Activated T-cell treated with anti-CD3 and anti-CD28 coated beads, Interleukin-2, amount 50 U/mL, for 72 hours (primary cell): ENCODE measurements around the gene SHISA7. TPM values are rescaled to one million over a fixed set of nuclear protein-coding genes. Genes with fewer than 3 reads are reported as not detected.
"Not testable (repeated sequence)": the region's sequence is repeated elsewhere in the genome, so short reads cannot be mapped to it uniquely, and the experiment has no call there.

ENCODE experiments used
- ATAC-seq, 2 donors: fragments of 150-1000 bp; cut with Tn5 transposase; replicated peaks in 1 of 2; 2 replicates each; pipeline ENCODE4 v1.10.0; 2021; ENCODE audit warnings: moderate library complexity in 2 of 2, mild to moderate bottlenecking in 1 of 2
- DNase-seq, 2 donors: peaks; one replicate each; pipeline ENCODE4 v3.0.0; 2021 to 2022; ENCODE audit warnings: mixed read lengths in 1 of 2
- H3K27ac Mint-ChIP-seq: one replicate; pipeline ENCODE4 v1.8.0; 2022; ENCODE audit warnings: mild to moderate bottlenecking, moderate library complexity, mixed read lengths
- H3K27me3 Mint-ChIP-seq: one replicate; pipeline ENCODE4 v1.8.0; 2022; ENCODE audit warnings: low read depth, mixed read lengths
- H3K36me3 Mint-ChIP-seq, 2 donors: one replicate each; pipeline ENCODE4 v1.8.0; 2022; ENCODE audit warnings: mixed read lengths in 2 of 2, mild to moderate bottlenecking in 1 of 2; ENCODE audit not compliant: insufficient read depth in 2 of 2
- H3K4me1 Mint-ChIP-seq: one replicate; pipeline ENCODE4 v1.8.0; 2022; ENCODE audit warnings: low read depth, mixed read lengths
- H3K4me3 Mint-ChIP-seq, 2 donors: one replicate each; pipeline ENCODE4 v1.8.0; 2022; ENCODE audit warnings: mild to moderate bottlenecking in 2 of 2, mixed read lengths in 2 of 2, moderate library complexity in 2 of 2
- H3K9me3 Mint-ChIP-seq, 2 donors: one replicate each; pipeline ENCODE4 v1.8.0; 2022; ENCODE audit warnings: mixed read lengths in 2 of 2
- total RNA-seq, 2 donors: library from RNA; stranded (reverse); gene quantifications; one replicate each; pipeline ENCODE4 v1.2.3, GENCODE V29; 2022

The SHISA7 gene
- total RNA-seq, 2 donors from 2014 or later = 0.17 TPM; not detected in 1

DNA sequence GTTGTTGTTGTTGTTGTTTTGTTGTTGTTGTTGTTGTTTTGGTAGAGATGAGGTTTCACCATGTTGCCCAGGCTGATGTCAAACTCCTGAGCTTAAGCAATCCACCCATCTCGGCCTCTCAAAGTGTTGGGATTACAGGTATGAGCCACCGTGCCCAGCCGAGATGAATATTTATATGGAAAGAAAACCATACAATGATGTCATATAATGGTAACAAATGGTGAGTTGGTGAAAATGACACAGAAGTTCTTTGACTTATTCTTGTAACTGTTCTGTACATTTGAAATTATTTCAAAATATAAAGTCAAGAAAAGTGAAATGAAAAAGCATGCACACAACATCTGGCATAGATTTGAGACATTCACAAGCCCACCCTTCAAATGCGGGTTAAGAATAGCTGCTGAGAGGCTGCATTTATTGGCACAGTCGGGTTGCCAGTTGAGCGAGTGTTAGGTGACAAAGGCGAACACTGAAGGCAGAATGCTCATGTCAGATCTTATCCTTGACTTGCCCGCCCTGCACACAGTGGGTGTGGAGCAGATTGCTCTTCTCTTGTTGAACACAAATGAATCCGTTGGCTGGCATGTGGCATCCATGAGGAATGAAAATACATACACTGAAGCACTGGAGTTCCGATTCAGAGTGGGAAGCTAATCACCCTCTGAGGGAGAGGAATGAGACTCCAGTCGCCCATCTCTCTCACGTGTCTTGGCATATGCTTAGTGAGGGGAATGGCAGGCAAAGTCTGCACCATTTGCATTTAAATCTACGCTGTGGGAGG lies 19.7 kb downstream of the SHISA7 start:
- H3K27me3 Mint-ChIP-seq = no peaks in the 10 kb centered on the region
- H3K36me3 Mint-ChIP-seq = no peaks in the 10 kb centered on the region
- no peak overlapping the region for H3K4me3 Mint-ChIP-seq
- ATAC-seq (no peak), DNase-seq (no peak)
- no peaks in the 10 kb centered on the region for H3K9me3 Mint-ChIP-seq
- H3K27ac Mint-ChIP-seq = no peak overlapping the region
- H3K4me1 Mint-ChIP-seq = peaks cover 8% of the 10 kb centered on the region

DNA sequence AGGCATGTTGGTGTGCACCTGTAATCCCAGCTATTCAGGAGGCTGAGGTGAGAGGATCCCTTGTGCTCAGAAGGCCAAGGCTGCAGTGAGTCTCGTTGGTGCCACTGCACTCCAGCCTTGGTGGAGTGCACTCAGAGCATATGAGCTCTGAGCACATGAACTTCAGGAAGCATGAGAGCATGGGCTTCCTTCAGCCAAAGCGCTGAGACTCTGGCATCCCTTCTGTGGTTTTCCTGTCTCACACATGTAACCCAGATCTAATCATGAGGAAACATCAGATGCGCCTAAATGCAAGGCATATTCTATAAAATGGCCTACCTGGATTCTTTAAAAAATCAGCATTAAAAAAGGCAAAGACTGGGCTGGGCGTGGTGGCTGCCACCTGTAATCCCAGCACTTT lies 21.8 kb downstream of the SHISA7 start:
- ATAC-seq, DNase-seq, H3K27ac Mint-ChIP-seq, H3K9me3 Mint-ChIP-seq, H3K36me3 Mint-ChIP-seq, H3K27me3 Mint-ChIP-seq, H3K4me3 Mint-ChIP-seq, H3K4me1 Mint-ChIP-seq: not testable (repeated sequence)

DNA sequence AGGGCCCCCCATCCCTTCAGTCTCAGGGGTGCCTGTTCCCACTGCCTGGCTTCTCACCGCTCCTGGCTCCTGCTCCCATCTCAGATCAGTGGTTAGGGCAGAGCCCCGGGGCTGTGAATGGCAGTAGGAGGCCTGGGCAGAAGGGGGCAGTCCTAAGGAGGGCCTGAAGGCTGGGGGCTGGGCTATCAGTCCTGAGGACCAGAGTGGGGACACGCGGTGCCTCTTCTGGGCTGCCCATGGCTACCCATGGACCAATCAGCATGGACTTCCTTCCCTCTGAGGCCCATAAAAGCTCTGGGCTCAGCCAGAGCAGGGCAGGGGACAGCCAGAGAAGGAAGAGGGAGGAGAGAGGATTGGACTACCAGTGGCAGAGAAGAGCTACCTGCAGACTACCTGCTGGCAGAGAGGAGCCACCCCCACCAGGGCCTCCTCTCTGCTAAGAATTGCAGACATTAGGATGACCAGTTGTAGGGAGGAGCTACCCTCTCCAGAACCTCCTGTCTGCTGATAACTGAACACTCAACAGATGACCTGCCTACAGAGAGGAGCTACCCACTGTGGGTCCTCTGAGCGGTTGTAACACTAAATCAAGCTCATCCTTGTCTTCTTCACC lies 23.4 kb downstream of the SHISA7 start:
- Mint-ChIP-seq H3K4me1 (peaks cover 8% of the 10 kb centered on the region), H3K27ac (no peak overlapping the region), H3K36me3 (no peaks in the 10 kb centered on the region), H3K27me3 (no peaks in the 10 kb centered on the region), H3K9me3 (no peaks in the 10 kb centered on the region), H3K4me3 (no peak overlapping the region)
- DNase-seq (no peak), ATAC-seq (no peak)

DNA sequence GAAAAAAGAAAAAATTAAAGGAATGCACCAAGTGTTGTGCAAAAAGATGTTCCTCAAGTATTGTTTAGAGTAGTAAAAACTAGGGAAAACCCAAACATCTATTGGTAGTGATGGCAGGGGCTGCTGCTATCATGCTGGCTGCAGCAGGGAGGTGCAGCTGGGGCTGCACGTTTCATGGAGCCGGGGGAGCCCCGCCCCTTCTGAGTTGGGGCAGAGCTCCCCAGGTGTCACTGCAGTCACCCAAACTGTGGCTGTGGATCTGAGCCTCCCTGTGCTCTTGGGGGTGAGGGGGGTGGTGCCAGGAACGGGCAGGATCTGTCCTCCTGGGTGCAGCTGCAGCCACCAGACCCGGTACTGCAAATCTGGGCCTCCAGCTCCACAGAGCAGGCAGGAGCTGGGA lies 24.0 kb downstream of the SHISA7 start:
- DNase-seq (no peak), ATAC-seq (no peak)
- no peaks in the 10 kb centered on the region for H3K9me3 Mint-ChIP-seq
- peaks cover 8% of the 10 kb centered on the region for H3K4me1 Mint-ChIP-seq
- H3K4me3 Mint-ChIP-seq = no peak overlapping the region
- H3K27ac Mint-ChIP-seq = no peak overlapping the region
- H3K27me3 Mint-ChIP-seq = no peaks in the 10 kb centered on the region
- no peaks in the 10 kb centered on the region for H3K36me3 Mint-ChIP-seq

DNA sequence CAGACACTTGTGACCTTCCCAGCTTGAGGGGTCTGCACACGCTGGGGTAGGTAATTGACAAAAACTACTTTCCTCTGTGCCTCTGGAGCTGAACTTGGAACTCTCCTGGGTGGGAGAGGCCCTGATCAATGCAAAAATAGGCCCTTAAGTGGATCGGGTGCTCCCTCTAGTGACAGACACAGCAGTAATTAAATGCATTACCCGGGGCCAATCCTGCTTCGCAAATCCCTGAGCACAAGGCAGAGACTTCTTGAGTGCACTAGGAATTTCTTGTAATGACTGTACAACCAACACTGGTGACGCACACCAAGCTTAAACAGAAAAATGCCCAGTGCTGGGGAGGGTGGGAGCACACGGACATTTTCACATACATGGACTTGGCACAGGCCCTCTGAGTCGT lies 24.9 kb downstream of the SHISA7 start:
- Mint-ChIP-seq H3K4me3 (no peak overlapping the region), H3K27ac (no peak overlapping the region), H3K36me3 (no peaks in the 10 kb centered on the region), H3K9me3 (no peaks in the 10 kb centered on the region), H3K4me1 (peaks cover 8% of the 10 kb centered on the region), H3K27me3 (no peaks in the 10 kb centered on the region)
- peak; percentile 54 to 60 for DNase-seq
- ATAC-seq = peak; percentile 67 to 82

DNA sequence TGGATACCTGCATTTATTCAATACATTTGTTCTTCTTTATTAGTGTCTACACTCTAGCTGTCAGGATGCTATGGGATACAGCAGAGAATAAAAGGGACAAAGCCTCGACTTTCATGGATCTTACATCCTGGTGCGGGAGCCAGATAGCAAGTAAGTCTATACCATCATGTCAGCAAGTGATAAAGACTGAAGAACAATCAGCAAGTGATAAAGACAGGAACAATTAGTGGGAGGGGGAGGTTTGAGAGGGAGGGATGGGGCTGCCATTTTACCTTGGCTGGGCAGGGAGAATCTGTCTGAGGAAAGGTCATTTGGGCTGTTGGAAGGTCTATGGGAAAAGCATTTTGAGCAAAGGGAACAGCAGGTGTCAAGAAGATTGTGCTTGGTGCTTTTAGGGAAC lies 32.9 kb downstream of the SHISA7 start:
- Mint-ChIP-seq H3K9me3 (peaks cover 0 to 2% of the 10 kb centered on the region in 2 donors), H3K27me3 (peaks cover 6% of the 10 kb centered on the region), H3K36me3 (peaks cover 15 to 21% of the 10 kb centered on the region in 2 donors), H3K4me1 (peaks cover 25% of the 10 kb centered on the region), H3K27ac (no peak overlapping the region), H3K4me3 (no peak overlapping the region)
- ATAC-seq (no peak), DNase-seq (no peak)

DNA sequence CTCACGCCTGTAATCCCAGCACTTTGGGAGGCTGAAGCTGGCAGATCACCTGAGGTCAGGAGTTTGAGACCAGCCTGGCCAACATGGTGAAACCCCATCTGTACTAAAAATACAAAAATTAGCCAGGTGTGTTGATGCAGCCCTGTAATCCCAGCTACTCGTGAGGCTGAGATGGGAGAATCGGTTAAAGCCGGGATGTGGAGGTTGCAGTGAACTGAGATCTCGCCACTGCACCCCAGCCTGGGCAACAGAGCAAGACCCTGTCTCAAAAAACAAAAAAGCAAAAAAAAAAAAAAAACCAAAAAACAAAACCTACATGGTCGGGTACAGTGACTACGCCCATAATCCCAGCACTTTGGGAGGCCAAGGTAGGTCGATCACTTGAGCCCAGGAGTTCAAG lies 33.9 kb downstream of the SHISA7 start:
- Mint-ChIP-seq H3K36me3 (peaks cover 15 to 21% of the 10 kb centered on the region in 2 donors), H3K4me1 (peaks cover 25% of the 10 kb centered on the region), H3K4me3 (peak overlapping the region in 1 of 2 donors; percentile 88)
- not testable (repeated sequence) for H3K27me3 Mint-ChIP-seq, H3K27ac Mint-ChIP-seq, DNase-seq, H3K9me3 Mint-ChIP-seq, ATAC-seq

DNA sequence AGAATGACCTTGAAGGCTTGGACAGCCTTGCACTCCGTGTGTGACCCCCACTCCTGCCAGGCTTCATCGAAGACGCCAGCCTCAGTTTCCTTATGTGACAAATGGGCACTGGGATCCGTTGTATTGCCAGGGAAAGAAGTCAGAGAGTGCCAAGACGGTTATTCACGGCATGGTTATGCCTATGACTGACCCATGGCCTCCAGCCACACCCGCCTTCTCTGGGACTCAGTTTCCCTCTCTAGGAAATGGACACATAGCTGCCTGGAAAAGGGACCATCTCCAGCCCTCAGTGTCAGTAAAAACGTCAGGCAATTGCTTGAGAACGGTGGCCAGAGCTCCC lies 34.6 kb downstream of the SHISA7 start:
- Mint-ChIP-seq H3K27me3 (peaks cover 6% of the 10 kb centered on the region), H3K4me3 (peak overlapping the region; percentile 88 to 95), H3K27ac (peak overlapping the region; percentile 93), H3K36me3 (peaks cover 15 to 21% of the 10 kb centered on the region in 2 donors), H3K9me3 (peaks cover 0 to 2% of the 10 kb centered on the region in 2 donors), H3K4me1 (peaks cover 26% of the 10 kb centered on the region)
- no peak for DNase-seq
- ATAC-seq = no peak

DNA sequence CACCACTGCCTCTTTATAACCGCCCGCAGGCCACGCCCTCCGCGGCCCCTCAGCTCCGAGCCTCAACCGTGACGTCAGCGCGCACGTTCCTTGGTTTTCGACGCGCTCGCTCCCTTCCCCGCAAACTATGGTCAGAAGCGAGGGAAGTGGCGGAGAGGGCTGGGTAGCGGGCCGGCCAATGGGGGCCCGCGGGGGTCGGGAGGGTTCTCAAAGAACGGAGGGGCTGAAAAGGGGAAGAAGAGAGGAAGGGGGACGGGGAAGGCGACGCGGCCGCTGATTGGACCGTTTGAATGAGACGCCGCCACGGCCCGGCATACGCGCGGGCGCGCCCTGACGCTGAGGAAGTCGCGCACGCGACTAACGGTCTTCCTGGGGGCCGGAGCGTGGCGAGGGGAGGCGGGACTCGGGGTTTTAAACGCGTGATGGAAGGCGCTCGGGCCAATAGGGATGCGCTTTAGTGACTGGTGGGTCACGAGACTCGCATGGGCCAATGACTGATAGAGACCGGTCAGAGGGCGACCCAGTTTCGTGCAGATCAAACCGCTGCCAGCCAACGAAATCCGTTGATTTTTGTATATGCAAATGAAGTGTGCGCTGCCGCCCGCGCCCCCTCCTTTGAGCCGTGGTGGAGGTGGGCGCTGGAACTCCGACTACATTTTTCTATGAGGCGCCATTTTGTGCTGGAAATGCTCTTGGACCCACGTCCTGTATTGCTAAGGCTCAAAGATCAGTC lies 35.1 kb downstream of the SHISA7 start:
- H3K4me3 Mint-ChIP-seq = peak overlapping the region; percentile 88 to 95
- H3K27me3 Mint-ChIP-seq = peaks cover 6% of the 10 kb centered on the region
- peaks cover 32% of the 10 kb centered on the region for H3K4me1 Mint-ChIP-seq
- DNase-seq = peak; percentile 96 to 98
- peaks cover 17 to 25% of the 10 kb centered on the region in 2 donors for H3K36me3 Mint-ChIP-seq
- peak overlapping the region; percentile 93 for H3K27ac Mint-ChIP-seq
- peak; percentile 85 to 90 for ATAC-seq
- H3K9me3 Mint-ChIP-seq = peaks cover 0 to 2% of the 10 kb centered on the region in 2 donors

DNA sequence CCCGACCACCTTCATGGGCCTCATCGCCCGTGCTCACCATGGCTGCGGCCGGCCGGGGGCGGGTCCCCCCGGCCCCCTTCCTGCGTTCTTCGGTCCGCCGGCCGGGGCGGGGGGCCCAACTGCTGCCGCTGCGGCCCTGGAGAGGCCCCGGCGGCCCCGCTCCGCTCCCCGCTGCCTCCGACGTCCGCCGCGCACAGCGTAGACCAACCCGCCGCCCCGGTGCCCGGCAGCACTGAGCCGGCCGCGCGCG lies 35.6 kb downstream of the SHISA7 start, which contains the start of gene UBE2S:
TSS of gene UBE2S (minus strand) at position 239 of the 250 bp plus-strand sequence. CDS start at position 40, 199 bp downstream.
- peaks cover 18 to 28% of the 10 kb centered on the region in 2 donors for H3K36me3 Mint-ChIP-seq
- not testable (repeated sequence) for H3K27me3 Mint-ChIP-seq, H3K9me3 Mint-ChIP-seq, DNase-seq
- ATAC-seq = peak; percentile 69 to 71
- H3K4me3 Mint-ChIP-seq = peak within 1 kb of the TSS; percentile 88 to 95
- peaks cover 35% of the 10 kb centered on the region for H3K4me1 Mint-ChIP-seq
- H3K27ac Mint-ChIP-seq = peak within 1 kb of the TSS; percentile 93

DNA sequence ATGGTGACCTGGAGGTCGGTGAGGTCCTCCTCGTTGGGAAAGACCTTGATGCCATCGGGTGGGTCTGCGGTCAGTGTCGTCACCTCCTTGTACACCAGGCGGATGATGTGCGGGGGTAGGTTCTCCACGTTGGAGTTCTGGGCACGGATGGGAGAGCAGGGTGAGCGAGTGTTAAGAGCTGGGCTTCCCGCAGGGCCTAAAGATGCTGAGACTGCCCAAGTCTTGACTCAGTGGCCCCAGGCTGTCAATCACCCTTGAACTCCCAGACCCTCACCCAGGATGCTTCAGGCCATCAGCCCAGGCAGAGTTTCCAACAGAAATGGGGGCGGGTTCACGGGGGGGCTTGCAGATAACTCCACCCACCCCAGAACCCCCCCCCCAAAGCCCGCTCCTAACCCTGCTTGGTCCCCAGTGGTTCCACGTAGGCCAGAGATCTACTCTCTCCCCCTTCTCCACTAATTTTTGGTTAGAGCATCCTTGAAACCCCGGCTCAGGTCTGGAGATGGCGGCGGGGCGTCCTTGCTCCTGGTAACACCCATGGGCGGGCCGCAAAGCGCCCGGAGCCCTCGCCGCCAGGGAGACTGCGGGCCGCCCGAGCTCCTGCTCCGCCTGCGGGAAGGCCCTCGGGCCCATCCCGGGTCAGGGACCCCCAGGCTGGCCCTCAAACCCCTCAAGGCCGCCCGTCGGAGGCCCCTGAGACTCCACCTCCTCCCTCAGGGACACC lies 36.1 kb downstream of the SHISA7 start:
- no peak for DNase-seq
- Mint-ChIP-seq H3K4me1 (peaks cover 38% of the 10 kb centered on the region), H3K27me3 (peaks cover 6% of the 10 kb centered on the region), H3K27ac (peak overlapping the region; percentile 89), H3K4me3 (peak overlapping the region; percentile 88 to 95), H3K36me3 (peaks cover 18 to 28% of the 10 kb centered on the region in 2 donors), H3K9me3 (peaks cover 0 to 2% of the 10 kb centered on the region in 2 donors)
- ATAC-seq = no peak

DNA sequence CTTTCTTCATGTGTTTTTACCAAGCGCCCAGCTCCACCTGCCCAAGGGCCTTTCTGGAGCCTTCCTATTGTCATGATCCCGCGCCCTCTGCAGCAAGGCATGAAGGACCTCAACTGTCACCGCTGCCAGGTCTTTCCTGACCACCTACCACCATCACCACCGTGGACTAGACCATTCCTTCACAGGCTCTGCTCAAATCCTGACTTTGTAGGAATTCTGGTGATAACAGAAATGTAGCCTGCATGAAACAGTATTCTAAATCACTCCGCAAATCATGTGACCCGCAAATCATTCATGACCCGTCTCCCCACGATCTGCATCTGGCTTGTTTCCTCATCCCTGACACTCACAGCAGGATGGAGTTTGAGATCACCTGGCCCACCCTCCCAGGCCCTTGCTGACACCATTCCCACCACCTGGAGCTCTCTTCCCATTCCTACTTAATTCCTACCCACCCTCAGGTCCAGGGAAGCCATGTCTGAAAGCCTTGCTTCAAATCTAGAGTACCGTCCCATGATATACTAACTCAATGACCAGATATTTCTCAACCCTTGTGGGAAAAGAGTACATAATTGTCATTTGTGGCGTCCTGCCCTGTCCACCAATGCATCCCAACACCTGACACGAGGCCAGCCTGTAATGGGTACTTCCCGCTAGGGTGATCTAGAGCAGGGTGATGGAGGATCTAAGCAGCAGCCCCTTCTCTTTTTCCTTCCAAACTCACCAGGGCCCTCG lies 36.8 kb downstream of the SHISA7 start:
- no peak for ATAC-seq
- DNase-seq = no peak
- Mint-ChIP-seq H3K27ac (peak overlapping the region; percentile 89), H3K9me3 (peaks cover 0 to 2% of the 10 kb centered on the region in 2 donors), H3K27me3 (peaks cover 3% of the 10 kb centered on the region), H3K4me1 (peaks cover 40% of the 10 kb centered on the region), H3K4me3 (peak overlapping the region; percentile 88 to 95), H3K36me3 (peaks cover 20 to 28% of the 10 kb centered on the region in 2 donors)
